CD14-positive monocyte (primary cell): Measurements from ENCODE around the gene CCDC33. TPM values are rescaled to one million over a fixed set of nuclear protein-coding genes. Genes with fewer than 3 reads are reported as not detected.

ENCODE experiments used
- DNase-seq, 3 donors: peaks; one replicate each; pipeline ENCODE4 v3.0.0-alpha.2; 2011 to 2022
- H2AFZ ChIP-seq: 2 replicates; pipeline ENCODE4 v1.6.0; 2012; ENCODE audit warnings: mild to moderate bottlenecking, low read depth, low read length, inconsistent platforms; ENCODE audit not compliant: insufficient read depth, poor library complexity, severe bottlenecking
- H3K27ac ChIP-seq, 2 donors: 1 replicate in 1 of 2; 2 replicates in 1 of 2; pipeline ENCODE4 v1.5.1; 2012 to 2013; ENCODE audit warnings: low read length in 2 of 2, control low read depth in 1 of 2, inconsistent platforms in 1 of 2, low read depth in 1 of 2, mild to moderate bottlenecking in 1 of 2
- H3K27me3 ChIP-seq, 2 donors: one replicate each; pipeline versions ENCODE4 v1.6.0 to v1.6.1; 2011 to 2013; ENCODE audit warnings: low read length in 2 of 2; ENCODE audit not compliant: control insufficient read depth in 2 of 2, insufficient read depth in 2 of 2
- H3K36me3 ChIP-seq, 2 donors: replicated peaks in 1 of 2; 1 replicate in 1 of 2; 2 replicates in 1 of 2; pipeline versions ENCODE4 v1.5.1 to v1.6.1; 2012 to 2013; ENCODE audit warnings: low read length in 2 of 2, control low read depth in 1 of 2, inconsistent platforms in 1 of 2, mild to moderate bottlenecking in 1 of 2; ENCODE audit not compliant: insufficient read depth in 2 of 2, control insufficient read depth in 1 of 2
- H3K4me1 ChIP-seq, 2 donors: 1 replicate in 1 of 2; 2 replicates in 1 of 2; pipeline versions ENCODE4 v1.5.1 to v1.6.1; 2012 to 2013; ENCODE audit warnings: low read length in 2 of 2, control low read depth in 1 of 2, inconsistent platforms in 1 of 2, mild to moderate bottlenecking in 1 of 2, moderate library complexity in 1 of 2; ENCODE audit not compliant: insufficient read depth in 2 of 2, control insufficient read depth in 1 of 2
- H3K4me2 ChIP-seq: replicated peaks from 2 replicates; pipeline ENCODE3; 2012; ENCODE audit warnings: low read length, moderate library complexity, mild to moderate bottlenecking; ENCODE audit not compliant: poor library complexity, severe bottlenecking; ENCODE audit errors: extremely low read depth
- H3K4me3 ChIP-seq, 3 experiments: fragments of 200-600 bp in 1 of 3; sonication (generic) in 1 of 3; replicated peaks in 1 of 3; 1 replicate in 2 of 3; 2 replicates in 1 of 3; pipeline ENCODE4 v1.5.1; 2011 to 2013; ENCODE audit warnings: low read length in 3 of 3, mild to moderate bottlenecking in 3 of 3, control low read depth in 2 of 3, low read depth in 2 of 3, inconsistent platforms in 1 of 3, moderate library complexity in 1 of 3
- H3K79me2 ChIP-seq: 2 replicates; pipeline ENCODE4 v1.6.0; 2012; ENCODE audit warnings: mild to moderate bottlenecking, control low read depth, inconsistent platforms, low read length, moderate library complexity; ENCODE audit not compliant: insufficient read depth
- H3K9ac ChIP-seq: 2 replicates; pipeline ENCODE4 v1.6.0; 2017; ENCODE audit warnings: low read length, mild to moderate bottlenecking; ENCODE audit not compliant: insufficient read depth, poor library complexity, severe bottlenecking
- H3K9me3 ChIP-seq, 2 donors: replicated peaks in 1 of 2; 1 replicate in 1 of 2; 2 replicates in 1 of 2; pipeline versions ENCODE4 v1.5.1 to v1.6.1; 2012 to 2013; ENCODE audit warnings: low read length in 2 of 2, control low read depth in 1 of 2; ENCODE audit not compliant: control insufficient read depth in 1 of 2, insufficient read depth in 1 of 2
- H4K20me1 ChIP-seq: 2 replicates; pipeline ENCODE4 v1.6.0; 2012; ENCODE audit warnings: mild to moderate bottlenecking, low read length, control low read depth, moderate library complexity; ENCODE audit not compliant: insufficient read depth
- H3K27ac Mint-ChIP-seq, 7 donors: one replicate each; pipeline ENCODE4 v1.8.0; 2020; ENCODE audit warnings: mild to moderate bottlenecking in 7 of 7, mixed read lengths in 7 of 7, moderate library complexity in 6 of 7, inconsistent platforms in 2 of 7
- H3K27me3 Mint-ChIP-seq, 3 donors: one replicate each; pipeline ENCODE4 v1.8.0; 2021 to 2022; ENCODE audit warnings: low read depth in 3 of 3, mild to moderate bottlenecking in 3 of 3, mixed read lengths in 3 of 3, moderate library complexity in 3 of 3, inconsistent platforms in 1 of 3
- H3K36me3 Mint-ChIP-seq, 2 donors: one replicate each; pipeline ENCODE4 v1.8.0; 2020; ENCODE audit warnings: mixed read lengths in 2 of 2, inconsistent platforms in 1 of 2, mild to moderate bottlenecking in 1 of 2
- H3K4me1 Mint-ChIP-seq: one replicate; pipeline ENCODE4 v1.8.0; 2020; ENCODE audit warnings: mild to moderate bottlenecking, mixed read lengths
- H3K4me3 Mint-ChIP-seq, 2 donors: one replicate each; pipeline ENCODE4 v1.8.0; 2020; ENCODE audit warnings: mild to moderate bottlenecking in 2 of 2, mixed read lengths in 2 of 2, moderate library complexity in 1 of 2
- H3K9me3 Mint-ChIP-seq, 7 donors: one replicate each; pipeline ENCODE4 v1.8.0; 2020 to 2022; ENCODE audit warnings: mixed read lengths in 7 of 7, mild to moderate bottlenecking in 6 of 7, moderate library complexity in 6 of 7, inconsistent platforms in 2 of 7
- WGBS: methylation state at CpG from one replicate; pipeline ENCODE4 v1.1.5; 2013; ENCODE audit warnings: missing lambda C conversion rate; ENCODE audit not compliant: insufficient coverage; 5-methylcytosine and 5-hydroxymethylcytosine counted together
- intact Hi-C, 2 donors: fragments of 100-400 bp; cut with micrococcal nuclease; formaldehyde crosslinking; loops; one replicate each; pipeline versions ENCODE4 v1.15.0 to v1.15.1; 2023
- polyA plus RNA-seq, 3 donors: library from polyadenylated mRNA; depleted of rRNA in 1 of 3; unstranded in 2 of 3; stranded (reverse) in 1 of 3; fragments of 300-500 nt in 2 of 3; fragments of >200 nt in 1 of 3; fragmentation: Illumina TruSeq in 2 of 3; gene quantifications; 1 replicate in 2 of 3; 2 replicates in 1 of 3; pipeline ENCODE4 v1.2.3, GENCODE V29; 2012 to 2021
- TF ChIP-seq, protein P1 (sequence below): fragments of 200-600 bp; IDR thresholded peaks from one replicate; pipeline ENCODE4 v1.8.0; 2022; ENCODE audit warnings: antibody characterized with exemption, mild to moderate bottlenecking

Gene CCDC33
- polyA plus RNA-seq, 3 donors = not detected

DNA sequence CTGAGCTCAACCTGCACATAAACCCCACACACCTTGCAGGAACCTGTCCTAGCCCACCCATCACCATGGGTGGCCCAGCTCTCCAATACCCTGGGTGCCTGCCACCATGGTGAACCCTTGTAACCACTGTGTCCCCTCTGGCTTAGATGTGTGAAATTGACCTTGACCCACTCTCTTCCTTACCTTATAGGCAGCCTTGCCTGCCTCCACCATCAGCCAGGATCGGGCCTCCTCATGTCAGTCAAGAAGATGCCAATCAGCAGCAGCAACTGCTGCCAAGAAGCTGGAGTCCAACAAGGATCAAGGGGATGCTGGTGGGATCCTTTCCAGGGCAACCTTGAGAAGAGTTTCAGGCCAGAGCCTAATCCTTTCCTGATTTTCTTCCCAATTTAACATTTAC is 140.1 kb downstream of the CCDC33 start:
- no peaks in the 10 kb centered on the region for H3K36me3 Mint-ChIP-seq
- TF ChIP-seq, protein P1, sequence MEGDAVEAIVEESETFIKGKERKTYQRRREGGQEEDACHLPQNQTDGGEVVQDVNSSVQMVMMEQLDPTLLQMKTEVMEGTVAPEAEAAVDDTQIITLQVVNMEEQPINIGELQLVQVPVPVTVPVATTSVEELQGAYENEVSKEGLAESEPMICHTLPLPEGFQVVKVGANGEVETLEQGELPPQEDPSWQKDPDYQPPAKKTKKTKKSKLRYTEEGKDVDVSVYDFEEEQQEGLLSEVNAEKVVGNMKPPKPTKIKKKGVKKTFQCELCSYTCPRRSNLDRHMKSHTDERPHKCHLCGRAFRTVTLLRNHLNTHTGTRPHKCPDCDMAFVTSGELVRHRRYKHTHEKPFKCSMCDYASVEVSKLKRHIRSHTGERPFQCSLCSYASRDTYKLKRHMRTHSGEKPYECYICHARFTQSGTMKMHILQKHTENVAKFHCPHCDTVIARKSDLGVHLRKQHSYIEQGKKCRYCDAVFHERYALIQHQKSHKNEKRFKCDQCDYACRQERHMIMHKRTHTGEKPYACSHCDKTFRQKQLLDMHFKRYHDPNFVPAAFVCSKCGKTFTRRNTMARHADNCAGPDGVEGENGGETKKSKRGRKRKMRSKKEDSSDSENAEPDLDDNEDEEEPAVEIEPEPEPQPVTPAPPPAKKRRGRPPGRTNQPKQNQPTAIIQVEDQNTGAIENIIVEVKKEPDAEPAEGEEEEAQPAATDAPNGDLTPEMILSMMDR = no peak
- Histone ChIP-seq H3K4me3 (no peak overlapping the region), H3K79me2 (no peaks in the 10 kb centered on the region), H3K4me2 (no peak overlapping the region), H3K9me3 (no peaks in the 10 kb centered on the region), H3K4me1 (peaks cover 14 to 19% of the 10 kb centered on the region in 2 donors), H3K27me3 (peaks cover 3 to 15% of the 10 kb centered on the region in 2 donors), H4K20me1 (peaks cover 6% of the 10 kb centered on the region), H3K27ac (no peak overlapping the region), H3K36me3 (no peaks in the 10 kb centered on the region), H2AFZ (no peak overlapping the region), H3K9ac (no peak overlapping the region)
- 83% methylated on average over 1 of the region's 1 CpG for WGBS
- no peak for DNase-seq
- H3K4me1 Mint-ChIP-seq = peaks cover 21% of the 10 kb centered on the region
- no peak overlapping the region for H3K27ac Mint-ChIP-seq
- intact Hi-C loops = loop anchor here in 1 of 2 donors (10.0 kb wide), 1 partner anchor 389 kb away; no protein-coding TSS in a partner anchor
- H3K27me3 Mint-ChIP-seq = peaks cover 22 to 49% (median 24%) of the 10 kb centered on the region in 3 donors
- no peaks in the 10 kb centered on the region for H3K9me3 Mint-ChIP-seq
- H3K4me3 Mint-ChIP-seq = peak overlapping the region in 1 of 2 donors; percentile 4

DNA sequence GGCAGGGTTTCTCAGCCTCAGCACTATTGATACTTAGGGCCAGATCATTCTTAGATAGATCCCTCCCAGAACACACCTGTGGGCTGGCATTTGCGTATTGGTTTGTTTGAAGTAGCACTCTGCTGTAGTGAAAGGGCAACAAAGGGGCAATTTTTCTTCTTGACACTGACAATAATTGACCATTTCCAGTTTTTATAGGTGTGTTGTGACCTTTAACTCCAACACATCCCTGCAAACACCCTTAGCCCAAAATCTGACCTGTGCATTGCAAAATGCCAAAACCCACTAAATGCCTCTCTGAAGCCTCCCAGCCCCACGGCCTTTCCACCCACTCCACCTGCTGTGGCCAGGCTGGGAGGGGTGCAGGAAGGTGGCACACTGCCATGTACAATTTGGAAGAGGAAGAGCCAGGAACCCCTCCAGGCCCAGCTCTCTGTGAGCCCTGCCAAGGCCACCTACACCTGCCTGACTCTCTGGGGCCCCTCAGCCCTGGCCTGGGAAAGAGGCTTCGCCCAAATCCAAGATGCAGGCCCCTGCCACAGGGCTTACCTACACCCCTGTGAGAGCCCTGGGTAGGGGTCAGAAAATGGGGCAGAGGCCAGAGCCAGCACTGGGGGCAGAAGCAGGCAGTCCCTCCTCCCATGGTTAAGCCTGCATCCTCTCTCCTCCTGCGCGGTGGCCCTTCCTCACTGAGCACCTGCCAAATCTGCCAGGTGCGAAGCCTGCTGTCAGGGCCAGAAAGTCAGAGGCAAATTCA is 140.9 kb downstream of the CCDC33 start:
- no peaks in the 10 kb centered on the region for H3K36me3 ChIP-seq
- no peak overlapping the region for H3K27ac ChIP-seq
- H3K4me2 ChIP-seq = no peak overlapping the region
- H3K4me3 ChIP-seq = no peak overlapping the region
- H3K9ac ChIP-seq = no peak overlapping the region
- peaks cover 3 to 15% of the 10 kb centered on the region in 2 donors for H3K27me3 ChIP-seq
- TF ChIP-seq, protein P1 = no peak
- H3K27ac Mint-ChIP-seq = no peak overlapping the region
- no peaks in the 10 kb centered on the region for H3K9me3 Mint-ChIP-seq
- H3K79me2 ChIP-seq = no peaks in the 10 kb centered on the region
- WGBS = 100% methylated on average over 1 of the region's 6 CpGs
- no peaks in the 10 kb centered on the region for H3K36me3 Mint-ChIP-seq
- peaks cover 6% of the 10 kb centered on the region for H4K20me1 ChIP-seq
- intact Hi-C loops = loop anchor here in 1 of 2 donors (10.0 kb wide), 1 partner anchor 388 kb away; no protein-coding TSS in a partner anchor
- no peak overlapping the region for H2AFZ ChIP-seq
- peaks cover 21% of the 10 kb centered on the region for H3K4me1 Mint-ChIP-seq
- no peak for DNase-seq
- peaks cover 14 to 19% of the 10 kb centered on the region in 2 donors for H3K4me1 ChIP-seq
- no peaks in the 10 kb centered on the region for H3K9me3 ChIP-seq
- H3K4me3 Mint-ChIP-seq = no peak overlapping the region
- H3K27me3 Mint-ChIP-seq = peaks cover 17 to 43% (median 23%) of the 10 kb centered on the region in 3 donors
